Esophagus squamous epithelium (tissue), 4 donors: ENCODE results near the gene ZCWPW1.
"Not testable (repeated sequence)": the region's sequence is repeated elsewhere in the genome, so short reads cannot be mapped to it uniquely, and the experiment has no call there.

ENCODE experiments used
- POLR2A ChIP-seq, 4 donors: fragments of 450-650 bp; IDR thresholded peaks; one replicate each; pipeline ENCODE4 v1.6.1; 2017; ENCODE audit warnings: antibody characterized with exemption in 4 of 4, mild to moderate bottlenecking in 4 of 4, moderate library complexity in 3 of 4
- TF ChIP-seq, protein P1 (sequence below), 6 experiments: fragments of 450-650 bp in 4 of 6; fragments of 200-600 bp in 2 of 6; sonication (generic) in 2 of 6; IDR thresholded peaks; one replicate each; pipeline ENCODE4 v1.5.1; 2016 to 2019; ENCODE audit warnings: antibody characterized with exemption in 6 of 6, mild to moderate bottlenecking in 4 of 6, moderate library complexity in 4 of 6

DNA sequence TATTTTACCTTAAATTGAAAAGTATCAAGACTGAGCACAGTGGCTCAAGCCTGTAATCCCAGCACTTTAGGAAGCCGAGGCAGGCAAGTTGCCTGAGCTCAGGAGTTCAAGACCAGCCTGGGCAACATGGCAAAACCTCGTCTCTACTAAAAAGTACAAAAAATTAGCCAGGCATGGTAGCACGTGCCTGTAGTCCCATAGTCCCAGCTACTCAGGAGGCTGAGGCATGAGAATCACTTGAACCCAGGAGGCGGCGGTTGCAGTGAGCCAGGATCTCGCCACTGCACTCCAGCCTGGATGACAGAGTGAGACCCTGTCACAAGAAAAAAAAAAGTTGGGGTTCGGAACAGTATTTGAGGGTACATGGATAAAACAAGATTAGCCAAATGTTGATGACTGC is 10.7 kb upstream of the ZCWPW1 start:
- TF ChIP-seq, protein P1, sequence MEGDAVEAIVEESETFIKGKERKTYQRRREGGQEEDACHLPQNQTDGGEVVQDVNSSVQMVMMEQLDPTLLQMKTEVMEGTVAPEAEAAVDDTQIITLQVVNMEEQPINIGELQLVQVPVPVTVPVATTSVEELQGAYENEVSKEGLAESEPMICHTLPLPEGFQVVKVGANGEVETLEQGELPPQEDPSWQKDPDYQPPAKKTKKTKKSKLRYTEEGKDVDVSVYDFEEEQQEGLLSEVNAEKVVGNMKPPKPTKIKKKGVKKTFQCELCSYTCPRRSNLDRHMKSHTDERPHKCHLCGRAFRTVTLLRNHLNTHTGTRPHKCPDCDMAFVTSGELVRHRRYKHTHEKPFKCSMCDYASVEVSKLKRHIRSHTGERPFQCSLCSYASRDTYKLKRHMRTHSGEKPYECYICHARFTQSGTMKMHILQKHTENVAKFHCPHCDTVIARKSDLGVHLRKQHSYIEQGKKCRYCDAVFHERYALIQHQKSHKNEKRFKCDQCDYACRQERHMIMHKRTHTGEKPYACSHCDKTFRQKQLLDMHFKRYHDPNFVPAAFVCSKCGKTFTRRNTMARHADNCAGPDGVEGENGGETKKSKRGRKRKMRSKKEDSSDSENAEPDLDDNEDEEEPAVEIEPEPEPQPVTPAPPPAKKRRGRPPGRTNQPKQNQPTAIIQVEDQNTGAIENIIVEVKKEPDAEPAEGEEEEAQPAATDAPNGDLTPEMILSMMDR (IDR thresholded peaks at IDR 0.05) = not testable (repeated sequence)
- not testable (repeated sequence) for TF ChIP-seq POLR2A (IDR thresholded peaks at IDR 0.05)
